ENCODE results near the gene APOD. TPM values are rescaled to one million over a fixed set of nuclear protein-coding genes. Genes with fewer than 3 reads are reported as not detected.
"Not testable (repeated sequence)": the region's sequence is repeated elsewhere in the genome, so short reads cannot be mapped to it uniquely, and the experiment has no call there.

The APOD gene
- total RNA-seq, 2 experiments from 2014 or later = not detected

- H3K27me3 Mint-ChIP-seq = no peaks in the 10 kb centered on the region
- no peaks in the 10 kb centered on the region for H3K9me3 Mint-ChIP-seq
- H3K36me3 Mint-ChIP-seq (ENCODE audit: low read depth) = no peaks in the 10 kb centered on the region
- ChIA-PET CTCF (no interaction called here), POLR2A (interaction anchor here (1.0 kb wide), 1 partner anchor 13 kb away, joined by 3 read pairs; no protein-coding TSS in a partner anchor)
- DNase-seq (no peak), ATAC-seq (no peak)
- no peaks in the 10 kb centered on the region for H3K4me1 Mint-ChIP-seq (ENCODE audit: low read depth)
- H3K27ac Mint-ChIP-seq = no peak overlapping the region
- no peak overlapping the region for H3K4me3 Mint-ChIP-seq
- TF ChIP-seq CTCF (IDR thresholded peaks at IDR 0.05) = no peak
- intact Hi-C loops (cut with micrococcal nuclease) = no loop called here
Measured at GRCh38 chr3:195596765-195597171, 13.0 kb upstream of the APOD start.

DNA sequence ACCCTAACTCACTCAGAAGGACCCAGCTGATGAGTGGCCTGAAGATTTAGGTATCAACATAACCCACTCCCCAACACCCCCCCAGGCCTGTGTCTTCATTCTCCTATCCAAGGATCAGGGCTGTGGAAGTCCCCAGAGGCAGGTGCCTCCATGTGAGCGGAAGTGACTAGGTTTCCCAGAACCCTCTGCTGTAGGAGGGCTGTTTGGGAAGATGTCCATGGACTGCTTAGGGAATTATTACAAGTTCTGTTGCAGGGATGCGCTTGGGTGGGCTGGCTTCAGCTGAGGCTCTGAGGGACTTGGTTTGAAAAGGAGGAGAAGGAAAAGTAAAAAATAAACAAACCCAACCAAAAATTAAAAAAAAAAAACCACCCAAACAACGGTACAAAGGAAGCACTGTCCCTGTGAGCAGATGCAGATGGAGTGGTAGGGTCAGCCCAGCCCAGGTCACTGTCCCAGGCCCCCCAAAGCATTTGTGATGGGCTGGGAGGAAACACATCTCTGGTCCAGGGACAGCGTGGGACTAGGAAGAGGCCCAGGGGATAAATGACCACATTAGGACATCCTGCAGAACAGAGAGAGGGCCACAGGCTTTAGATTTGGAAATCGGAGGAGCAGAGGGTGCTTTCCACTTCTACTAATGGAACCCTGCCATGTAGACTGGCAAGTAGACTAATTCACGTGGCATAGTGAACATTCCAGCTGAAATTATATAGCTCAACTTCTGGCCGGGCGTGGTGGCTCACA lies 12.2 kb upstream of the APOD start:
- POLR2A ChIA-PET = interaction anchor here (1.0 kb wide), 1 partner anchor 14 kb away, joined by 3 read pairs; no protein-coding TSS in a partner anchor
- ATAC-seq = no peak
- intact Hi-C loops (cut with micrococcal nuclease) = no loop called here
- CTCF ChIA-PET = no interaction called here
- no peak for TF ChIP-seq CTCF (IDR thresholded peaks at IDR 0.05)
- H3K27ac Mint-ChIP-seq = no peak overlapping the region
- no peaks in the 10 kb centered on the region for H3K4me1 Mint-ChIP-seq (ENCODE audit: low read depth)
- no peaks in the 10 kb centered on the region for H3K36me3 Mint-ChIP-seq (ENCODE audit: low read depth)
- no peaks in the 10 kb centered on the region for H3K9me3 Mint-ChIP-seq
- H3K4me3 Mint-ChIP-seq = no peak overlapping the region
- no peak for DNase-seq
- H3K27me3 Mint-ChIP-seq = no peaks in the 10 kb centered on the region

DNA sequence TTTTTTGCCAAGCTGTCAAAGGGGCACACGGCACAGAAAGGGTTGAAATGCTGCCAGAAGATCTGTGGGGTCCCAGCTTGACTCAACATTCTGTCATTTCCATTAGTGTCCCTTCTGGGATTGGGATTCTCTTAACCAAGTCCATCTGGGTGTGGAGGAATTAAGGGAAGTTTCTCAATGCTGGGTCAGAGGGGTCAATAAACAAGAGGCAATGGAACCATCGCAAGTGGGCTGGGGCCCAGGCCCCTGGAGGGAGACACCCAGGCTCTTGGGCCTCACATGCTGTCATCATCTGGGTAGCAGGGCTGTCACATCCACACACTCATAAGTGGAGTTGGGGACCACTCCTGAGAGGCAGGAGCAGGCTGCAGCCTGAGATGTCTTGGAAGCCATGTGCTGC lies 8.1 kb upstream of the APOD start:
- POLR2A ChIA-PET = no interaction called here
- no peaks in the 10 kb centered on the region for H3K4me1 Mint-ChIP-seq (ENCODE audit: low read depth)
- CTCF ChIA-PET = no interaction called here
- no peak overlapping the region for H3K27ac Mint-ChIP-seq
- H3K27me3 Mint-ChIP-seq = no peaks in the 10 kb centered on the region
- H3K9me3 Mint-ChIP-seq = no peaks in the 10 kb centered on the region
- no peaks in the 10 kb centered on the region for H3K36me3 Mint-ChIP-seq (ENCODE audit: low read depth)
- no peak overlapping the region for H3K4me3 Mint-ChIP-seq
- TF ChIP-seq CTCF (IDR thresholded peaks at IDR 0.05) = no peak
- DNase-seq = no peak
- intact Hi-C loops (cut with micrococcal nuclease) = no loop called here
- no peak for ATAC-seq

DNA sequence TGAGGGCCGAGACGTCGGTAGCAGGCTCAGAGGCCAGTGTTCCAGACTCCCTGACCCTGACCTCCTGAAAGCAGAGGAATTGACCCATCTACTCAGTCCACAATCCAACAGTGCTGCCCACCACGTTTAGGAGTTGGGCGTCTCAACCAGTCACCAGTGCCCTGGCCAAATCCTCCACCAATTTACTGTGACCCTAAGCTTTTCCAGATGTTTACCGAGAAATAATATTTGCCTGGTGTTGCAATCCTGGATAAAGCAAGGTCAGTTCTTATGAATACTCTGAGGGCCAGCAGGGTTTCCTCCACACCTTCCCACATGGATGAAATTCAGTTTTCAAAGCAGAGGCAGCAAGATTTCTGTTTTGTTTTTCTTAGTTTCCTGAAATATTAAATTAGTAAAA lies 7.5 kb upstream of the APOD start:
- Mint-ChIP-seq H3K9me3 (no peaks in the 10 kb centered on the region), H3K27ac (no peak overlapping the region), H3K4me3 (no peak overlapping the region), H3K4me1 (ENCODE audit: low read depth) (peaks cover 1% of the 10 kb centered on the region), H3K36me3 (ENCODE audit: low read depth) (no peaks in the 10 kb centered on the region), H3K27me3 (no peaks in the 10 kb centered on the region)
- ChIA-PET CTCF (no interaction called here), POLR2A (no interaction called here)
- TF ChIP-seq CTCF (IDR thresholded peaks at IDR 0.05) = no peak
- intact Hi-C loops (cut with micrococcal nuclease) = no loop called here
- ATAC-seq (no peak), DNase-seq (no peak)

GRCh38 chr3:195590381-195590780 lies 6.6 kb upstream of the APOD start:
- H3K36me3 Mint-ChIP-seq (ENCODE audit: low read depth); H3K27me3 Mint-ChIP-seq; H3K4me3 Mint-ChIP-seq; DNase-seq; ATAC-seq; intact Hi-C loops (cut with micrococcal nuclease); H3K9me3 Mint-ChIP-seq; H3K27ac Mint-ChIP-seq; CTCF ChIA-PET; POLR2A ChIA-PET; H3K4me1 Mint-ChIP-seq (ENCODE audit: low read depth): not testable (repeated sequence)

DNA sequence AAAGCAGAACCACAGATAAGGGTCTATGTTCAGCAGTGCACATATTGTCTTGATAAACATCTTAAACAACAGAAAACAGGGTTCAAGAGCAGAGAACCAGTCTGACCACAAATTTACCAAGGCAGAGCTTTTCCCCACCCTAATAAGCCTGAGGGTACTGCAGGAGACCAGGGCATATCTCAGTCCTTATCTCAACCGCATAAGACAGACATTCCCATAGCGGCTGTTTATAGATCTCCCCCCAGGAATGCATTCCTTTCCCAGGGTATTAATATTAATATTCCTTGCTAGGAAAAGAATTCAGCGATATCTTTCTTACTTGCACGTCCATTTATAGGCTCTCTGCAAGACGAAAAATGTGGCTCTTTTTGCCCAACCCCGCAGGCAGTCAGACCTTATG lies 6.1 kb upstream of the APOD start:
- POLR2A ChIA-PET; DNase-seq; H3K36me3 Mint-ChIP-seq (ENCODE audit: low read depth); H3K27me3 Mint-ChIP-seq; intact Hi-C loops (cut with micrococcal nuclease); H3K27ac Mint-ChIP-seq; ATAC-seq; CTCF ChIA-PET; H3K4me3 Mint-ChIP-seq; H3K4me1 Mint-ChIP-seq (ENCODE audit: low read depth); H3K9me3 Mint-ChIP-seq: not testable (repeated sequence)

Measured in activated CD8-positive, alpha-beta T cell treated with anti-CD3 and anti-CD28 coated beads for 36 hours (primary cell).